AG09309 (cell line): ENCODE results near the gene FJX1.

Experiments
- DNase-seq: peaks from one replicate; pipeline ENCODE4 v3.0.0-alpha.2; 2010; ENCODE audit warnings: low read depth
- H3K4me3 ChIP-seq: 2 replicates; pipeline ENCODE4 v1.5.1; 2011; ENCODE audit warnings: mild to moderate bottlenecking, low read depth, low read length, moderate library complexity; ENCODE audit not compliant: control insufficient read depth
- TF ChIP-seq, protein P1 (sequence below): IDR thresholded peaks from 2 replicates; pipeline ENCODE4 v1.5.1; 2011; ENCODE audit warnings: mild to moderate bottlenecking, low read depth, low read length, inconsistent platforms; ENCODE audit not compliant: insufficient read depth, control insufficient read depth; ENCODE audit errors: missing control alignments

The FJX1 gene

DNA sequence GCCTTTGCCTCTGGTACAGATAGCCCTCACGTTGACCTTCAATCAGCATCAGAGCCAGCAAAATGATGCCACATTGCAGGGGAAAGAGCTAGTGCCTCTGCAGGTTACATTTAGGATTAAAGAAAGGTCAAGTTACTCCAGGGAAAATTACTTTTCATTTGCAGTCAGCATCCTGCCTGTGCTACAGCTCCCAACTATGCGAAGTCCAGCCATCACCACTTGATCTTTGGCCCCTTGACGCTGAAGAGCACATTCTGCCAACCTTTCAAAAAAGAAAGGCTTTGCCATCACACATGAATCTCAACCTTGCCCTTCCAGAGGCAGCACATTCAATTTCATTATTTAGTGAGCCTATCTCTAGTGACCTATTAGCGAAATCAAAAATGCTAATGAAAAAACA lies 11.3 kb downstream of the FJX1 start:
- no peak for DNase-seq
- no peak overlapping the region for H3K4me3 ChIP-seq
- TF ChIP-seq, protein P1, sequence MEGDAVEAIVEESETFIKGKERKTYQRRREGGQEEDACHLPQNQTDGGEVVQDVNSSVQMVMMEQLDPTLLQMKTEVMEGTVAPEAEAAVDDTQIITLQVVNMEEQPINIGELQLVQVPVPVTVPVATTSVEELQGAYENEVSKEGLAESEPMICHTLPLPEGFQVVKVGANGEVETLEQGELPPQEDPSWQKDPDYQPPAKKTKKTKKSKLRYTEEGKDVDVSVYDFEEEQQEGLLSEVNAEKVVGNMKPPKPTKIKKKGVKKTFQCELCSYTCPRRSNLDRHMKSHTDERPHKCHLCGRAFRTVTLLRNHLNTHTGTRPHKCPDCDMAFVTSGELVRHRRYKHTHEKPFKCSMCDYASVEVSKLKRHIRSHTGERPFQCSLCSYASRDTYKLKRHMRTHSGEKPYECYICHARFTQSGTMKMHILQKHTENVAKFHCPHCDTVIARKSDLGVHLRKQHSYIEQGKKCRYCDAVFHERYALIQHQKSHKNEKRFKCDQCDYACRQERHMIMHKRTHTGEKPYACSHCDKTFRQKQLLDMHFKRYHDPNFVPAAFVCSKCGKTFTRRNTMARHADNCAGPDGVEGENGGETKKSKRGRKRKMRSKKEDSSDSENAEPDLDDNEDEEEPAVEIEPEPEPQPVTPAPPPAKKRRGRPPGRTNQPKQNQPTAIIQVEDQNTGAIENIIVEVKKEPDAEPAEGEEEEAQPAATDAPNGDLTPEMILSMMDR, result no peak

DNA sequence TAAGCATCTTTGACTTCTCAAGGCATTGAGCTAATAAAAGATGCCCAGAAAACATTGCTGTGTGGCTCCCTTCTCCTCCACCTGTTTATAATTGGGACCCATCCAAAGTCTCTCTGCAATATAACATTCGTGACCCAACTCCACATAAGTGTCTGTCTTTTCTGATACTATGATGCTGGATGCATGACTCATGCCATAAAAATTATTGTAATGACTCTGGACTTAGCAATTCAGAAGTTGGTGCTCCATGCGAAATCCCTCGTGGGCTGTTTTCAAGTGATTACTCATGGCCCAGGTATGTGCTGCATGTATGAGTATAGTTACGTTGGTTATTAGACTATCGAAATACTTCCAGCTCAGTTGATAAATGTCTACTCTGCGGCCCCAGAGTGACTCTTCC lies 11.7 kb downstream of the FJX1 start:
- DNase-seq, result peak; percentile 98
- H3K4me3 ChIP-seq, result no peak overlapping the region
- TF ChIP-seq, protein P1, result no peak

DNA sequence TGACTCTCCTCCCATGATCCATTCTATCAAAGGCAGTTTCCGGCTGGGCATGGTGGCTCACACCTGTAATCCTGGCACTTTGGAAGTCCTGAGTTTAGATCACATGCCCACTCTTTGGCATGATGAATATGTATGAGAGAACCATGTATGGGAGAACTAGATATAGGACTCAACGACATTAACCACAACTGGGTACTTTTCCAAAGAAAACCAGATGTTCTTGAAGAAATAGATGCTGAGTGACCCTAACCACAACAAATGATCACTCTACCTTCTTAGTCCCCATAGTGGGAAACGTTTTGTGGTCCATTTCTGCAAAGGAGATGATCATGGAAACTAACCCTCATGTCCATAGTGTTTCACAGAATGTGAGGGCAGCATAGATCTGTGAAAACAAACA lies 13.6 kb downstream of the FJX1 start:
- no peak for DNase-seq
- TF ChIP-seq, protein P1, result no peak
- no peak overlapping the region for H3K4me3 ChIP-seq

DNA sequence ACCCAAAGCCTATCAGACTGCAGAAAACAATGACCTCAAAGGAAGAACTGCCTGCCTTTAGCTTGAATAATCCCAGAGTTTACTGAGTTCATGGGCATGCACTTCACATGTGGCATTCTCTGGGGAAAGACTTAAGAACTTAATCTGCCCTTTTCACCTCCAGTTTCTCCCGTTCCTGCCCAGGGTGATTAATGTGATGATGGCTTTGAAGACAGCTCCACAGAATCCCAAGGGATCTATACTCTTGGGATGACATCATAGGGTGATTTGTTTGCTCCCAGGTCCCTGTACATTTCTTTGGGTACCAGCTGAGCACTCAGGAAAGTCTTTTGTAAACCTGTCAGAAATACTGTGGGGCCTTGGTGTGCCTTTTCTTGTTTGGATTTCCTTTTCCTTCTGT lies 14.0 kb downstream of the FJX1 start:
- TF ChIP-seq, protein P1, result no peak
- H3K4me3 ChIP-seq, result no peak overlapping the region
- DNase-seq, result no peak

DNA sequence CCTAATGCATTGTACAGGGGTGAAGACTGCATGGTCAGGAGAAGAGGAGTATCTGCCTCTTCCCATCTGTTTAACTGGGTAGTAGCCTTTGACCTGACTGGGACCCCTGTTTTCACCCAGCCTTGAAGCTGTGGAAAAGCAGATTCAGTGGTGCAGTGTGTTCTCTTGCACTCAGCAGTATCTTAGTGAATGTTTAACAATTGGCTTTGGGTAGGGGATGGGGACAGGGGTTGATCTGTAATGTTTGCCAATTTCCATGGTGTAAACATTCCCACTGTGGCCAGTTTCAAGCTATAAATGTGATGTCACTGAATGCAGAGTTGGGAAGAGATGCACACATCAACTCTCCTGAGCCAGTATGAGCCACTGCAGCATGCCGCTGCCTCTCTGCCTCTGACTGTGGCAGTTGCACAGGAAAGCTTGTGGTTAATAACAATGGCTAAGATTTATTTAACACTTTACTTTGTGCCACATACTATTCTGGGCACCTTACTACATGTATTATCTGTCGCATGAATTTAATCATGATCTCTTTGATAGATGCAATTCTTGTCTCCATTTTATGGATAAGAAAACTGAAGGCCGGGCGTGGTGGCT lies 15.7 kb downstream of the FJX1 start:
- no peak for DNase-seq
- TF ChIP-seq, protein P1, result no peak
- no peak overlapping the region for H3K4me3 ChIP-seq

DNA sequence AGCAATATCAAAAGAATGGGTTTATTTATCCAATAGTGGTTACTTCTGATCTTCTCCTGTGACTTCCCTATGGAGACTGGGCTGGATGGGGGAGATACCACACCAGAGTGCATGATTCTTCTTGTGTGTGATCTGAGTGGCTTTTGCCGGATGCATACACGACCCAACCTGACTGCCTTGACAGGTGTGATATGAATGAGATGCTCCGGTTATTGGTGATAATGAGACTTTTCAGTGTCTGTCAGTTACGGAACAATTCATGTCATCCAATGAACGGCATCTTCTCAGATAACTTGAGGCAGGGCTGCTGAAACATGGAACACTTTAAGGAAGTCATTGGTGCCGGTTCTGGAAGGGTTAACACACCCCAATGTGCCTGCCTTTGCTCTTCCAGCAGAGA lies 17.7 kb downstream of the FJX1 start:
- TF ChIP-seq, protein P1, result no peak
- DNase-seq, result no peak
- H3K4me3 ChIP-seq, result no peak overlapping the region
